Right atrium auricular region (tissue), 2 donors: ENCODE measurements around the gene SS18L1. TPM values are rescaled to one million over a fixed set of nuclear protein-coding genes. Genes with fewer than 3 reads are reported as not detected.

ENCODE experiments used
- DNase-seq: peaks from one replicate; pipeline ENCODE4 v3.0.0-alpha.2; 2019; ENCODE audit warnings: low spot score
- H3K27ac ChIP-seq, 2 donors: fragments of 200-600 bp; sonication (generic); 1 replicate in 1 of 2; 2 replicates in 1 of 2; pipeline ENCODE4 v1.5.1; 2016 to 2019
- H3K27me3 ChIP-seq, 2 donors: fragments of 200-600 bp; sonication (generic); one replicate each; pipeline versions ENCODE4 v1.5.1 to v1.6.0; 2017 to 2019
- H3K36me3 ChIP-seq: fragments of 200-600 bp; sonication (generic); one replicate; pipeline ENCODE4 v1.5.1; 2016
- H3K4me1 ChIP-seq, 2 donors: fragments of 200-600 bp; sonication (generic); one replicate each; pipeline versions ENCODE4 v1.5.1 to v1.6.0; 2017 to 2019
- H3K4me3 ChIP-seq, 2 donors: fragments of 200-600 bp; sonication (generic); 1 replicate in 1 of 2; 2 replicates in 1 of 2; pipeline ENCODE4 v1.5.1; 2017 to 2019; ENCODE audit warnings: mild to moderate bottlenecking in 1 of 2, moderate library complexity in 1 of 2
- H3K9me3 ChIP-seq, 2 donors: fragments of 200-600 bp; sonication (generic); one replicate each; pipeline ENCODE4 v1.5.1; 2019
- total RNA-seq, 2 donors: library from RNA; depleted of rRNA; stranded (reverse); fragments of >200 nt; gene quantifications; one replicate each; pipeline ENCODE4 v1.1.0, GENCODE V29; 2016
- TF ChIP-seq, protein P1 (sequence below), 2 donors: fragments of 200-600 bp; sonication (generic); IDR thresholded peaks; one replicate each; pipeline ENCODE4 v1.5.1; 2019; ENCODE audit warnings: antibody characterized with exemption in 2 of 2

SS18L1 gene
- total RNA-seq, 2 donors from 2014 or later = 8.3 to 9.0 TPM

DNA sequence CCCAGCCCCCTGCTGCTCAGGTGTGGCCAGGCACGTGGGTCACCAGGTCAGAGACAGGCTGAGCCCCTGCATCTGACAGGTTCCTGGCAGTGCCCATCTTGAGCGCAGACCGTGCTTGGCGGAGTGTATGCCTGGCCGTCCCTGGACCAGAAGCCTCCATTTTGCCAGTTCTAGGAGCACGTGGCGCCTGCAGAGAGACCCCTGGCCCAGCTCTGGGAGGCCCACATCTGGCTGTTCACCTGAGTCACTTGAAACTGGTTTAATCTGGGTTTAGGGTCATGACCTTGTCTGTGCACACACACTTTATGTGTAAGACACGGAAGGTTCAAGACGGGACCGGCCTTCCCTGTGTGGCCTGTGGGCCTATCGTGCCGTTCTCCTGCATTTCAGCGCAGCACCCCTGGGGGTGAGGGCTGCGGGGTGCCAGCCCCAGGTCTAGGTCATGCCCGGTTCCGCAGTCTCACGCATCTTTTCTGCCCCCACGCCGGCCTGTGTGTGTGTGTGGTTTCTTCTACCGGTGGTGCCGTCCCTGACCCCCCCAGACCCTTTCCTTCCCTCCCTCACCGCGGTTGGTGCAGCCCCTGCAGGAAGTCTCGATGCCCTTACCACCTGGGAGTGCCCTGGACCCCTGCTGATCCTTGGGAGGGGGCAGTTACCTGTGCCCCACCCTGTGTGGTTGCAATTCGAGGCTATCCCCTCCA lies 14.0 kb downstream of the SS18L1 start:
- TF ChIP-seq, protein P1, sequence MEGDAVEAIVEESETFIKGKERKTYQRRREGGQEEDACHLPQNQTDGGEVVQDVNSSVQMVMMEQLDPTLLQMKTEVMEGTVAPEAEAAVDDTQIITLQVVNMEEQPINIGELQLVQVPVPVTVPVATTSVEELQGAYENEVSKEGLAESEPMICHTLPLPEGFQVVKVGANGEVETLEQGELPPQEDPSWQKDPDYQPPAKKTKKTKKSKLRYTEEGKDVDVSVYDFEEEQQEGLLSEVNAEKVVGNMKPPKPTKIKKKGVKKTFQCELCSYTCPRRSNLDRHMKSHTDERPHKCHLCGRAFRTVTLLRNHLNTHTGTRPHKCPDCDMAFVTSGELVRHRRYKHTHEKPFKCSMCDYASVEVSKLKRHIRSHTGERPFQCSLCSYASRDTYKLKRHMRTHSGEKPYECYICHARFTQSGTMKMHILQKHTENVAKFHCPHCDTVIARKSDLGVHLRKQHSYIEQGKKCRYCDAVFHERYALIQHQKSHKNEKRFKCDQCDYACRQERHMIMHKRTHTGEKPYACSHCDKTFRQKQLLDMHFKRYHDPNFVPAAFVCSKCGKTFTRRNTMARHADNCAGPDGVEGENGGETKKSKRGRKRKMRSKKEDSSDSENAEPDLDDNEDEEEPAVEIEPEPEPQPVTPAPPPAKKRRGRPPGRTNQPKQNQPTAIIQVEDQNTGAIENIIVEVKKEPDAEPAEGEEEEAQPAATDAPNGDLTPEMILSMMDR (IDR thresholded peaks at IDR 0.05) = no peak
- Histone ChIP-seq H3K36me3 (peaks cover 15% of the 10 kb centered on the region), H3K4me3 (no peak overlapping the region), H3K9me3 (no peaks in the 10 kb centered on the region), H3K4me1 (peaks cover 0 to 12% of the 10 kb centered on the region in 2 donors), H3K27ac (no peak overlapping the region), H3K27me3 (no peaks in the 10 kb centered on the region)
- no peak for DNase-seq

DNA sequence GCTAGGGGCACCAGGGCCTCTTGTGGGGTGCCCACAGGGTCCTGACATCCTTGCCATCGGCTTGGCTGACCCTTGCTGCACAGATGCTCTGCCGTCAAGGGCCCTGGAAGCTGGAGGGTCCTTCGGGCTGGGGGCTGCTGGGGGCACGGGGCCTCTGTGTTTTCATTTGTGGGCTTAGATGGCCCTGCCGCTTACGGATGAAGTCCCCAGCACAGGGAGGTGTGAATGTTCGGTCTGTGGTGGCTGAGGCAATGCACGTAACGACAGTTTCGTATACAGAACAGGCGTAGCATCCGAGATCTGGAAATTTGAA lies 14.5 kb downstream of the SS18L1 start:
- Histone ChIP-seq H3K36me3 (peaks cover 20% of the 10 kb centered on the region), H3K4me1 (peaks cover 0 to 12% of the 10 kb centered on the region in 2 donors), H3K4me3 (no peak overlapping the region), H3K9me3 (no peaks in the 10 kb centered on the region), H3K27me3 (no peaks in the 10 kb centered on the region), H3K27ac (no peak overlapping the region)
- DNase-seq = no peak
- TF ChIP-seq, protein P1 (IDR thresholded peaks at IDR 0.05) = no peak

- Histone ChIP-seq H3K27ac (no peak overlapping the region), H3K4me3 (no peak overlapping the region), H3K4me1 (peaks cover 0 to 12% of the 10 kb centered on the region in 2 donors), H3K27me3 (no peaks in the 10 kb centered on the region), H3K36me3 (peaks cover 25% of the 10 kb centered on the region), H3K9me3 (no peaks in the 10 kb centered on the region)
- DNase-seq = no peak
- TF ChIP-seq, protein P1 (IDR thresholded peaks at IDR 0.05) = no peak
These were observed 15.0 kb downstream of the SS18L1 start for GRCh38 chr20:62158541-62158940.

DNA sequence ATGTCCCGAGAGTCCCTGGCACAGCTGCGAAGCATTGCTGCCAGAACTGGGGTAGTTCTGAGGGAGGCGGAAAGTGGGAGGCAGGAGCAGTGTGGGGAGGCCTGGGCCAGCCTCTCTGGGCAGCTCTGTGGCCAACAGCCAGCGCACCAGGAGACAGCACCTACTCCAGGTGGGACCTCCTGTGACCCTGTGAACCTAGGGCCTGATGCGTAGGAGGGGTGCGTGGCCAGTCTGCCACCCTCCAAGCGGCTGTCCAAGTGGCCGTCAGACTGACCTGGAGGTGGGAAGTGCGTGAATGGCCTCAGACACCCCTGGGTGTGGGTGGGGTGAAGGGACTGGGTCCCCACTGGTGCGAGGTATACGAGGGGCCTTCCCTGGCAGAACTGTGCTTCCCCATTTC lies 15.5 kb downstream of the SS18L1 start:
- no peak overlapping the region for H3K27ac ChIP-seq

GRCh38 chr20:62159839-62160238 lies 16.3 kb downstream of the SS18L1 start:
- TF ChIP-seq, protein P1 (IDR thresholded peaks at IDR 0.05) = no peak
- H3K36me3 ChIP-seq = peaks cover 38% of the 10 kb centered on the region
- no peak overlapping the region for H3K27ac ChIP-seq
- no peaks in the 10 kb centered on the region for H3K27me3 ChIP-seq
- peaks cover 0 to 12% of the 10 kb centered on the region in 2 donors for H3K4me1 ChIP-seq
- H3K4me3 ChIP-seq = no peak overlapping the region
- no peaks in the 10 kb centered on the region for H3K9me3 ChIP-seq
- no peak for DNase-seq

More for the DNA sequence above, 15.5 kb downstream of the SS18L1 start:
- no peaks in the 10 kb centered on the region for H3K9me3 ChIP-seq
- TF ChIP-seq, protein P1 (IDR thresholded peaks at IDR 0.05) = no peak
- no peaks in the 10 kb centered on the region for H3K27me3 ChIP-seq
- peaks cover 31% of the 10 kb centered on the region for H3K36me3 ChIP-seq
- no peak for DNase-seq
- H3K4me1 ChIP-seq = peaks cover 0 to 12% of the 10 kb centered on the region in 2 donors
- no peak overlapping the region for H3K4me3 ChIP-seq

- H3K36me3 ChIP-seq = peaks cover 43% of the 10 kb centered on the region
- peaks cover 0 to 12% of the 10 kb centered on the region in 2 donors for H3K4me1 ChIP-seq
- H3K9me3 ChIP-seq = no peaks in the 10 kb centered on the region
- no peak overlapping the region for H3K4me3 ChIP-seq
- DNase-seq = no peak
- no peaks in the 10 kb centered on the region for H3K27me3 ChIP-seq
- TF ChIP-seq, protein P1 (IDR thresholded peaks at IDR 0.05) = no peak
- H3K27ac ChIP-seq = no peak overlapping the region
These were observed 16.7 kb downstream of the SS18L1 start for GRCh38 chr20:62160253-62160652.
